Common myeloid progenitor, CD34-positive (primary cell): Measurements from ENCODE around the gene PHACTR1.
A peak's percentile ranks its signal among the peaks of the same experiment; 100 is the strongest.

ENCODE experiments used
- CTCF ChIA-PET: fragments of 350-600 bp; sonication (Branson Sonifier 250); formaldehyde crosslinking; loops from one replicate; lab custom pipeline; 2021; ENCODE audit warnings: antibody characterized with exemption; lab: Charles Lee
- POLR2A ChIA-PET: fragments of 350-600 bp; sonication (Branson Sonifier 250); formaldehyde crosslinking; loops from one replicate; lab custom pipeline; 2021; ENCODE audit warnings: antibody characterized with exemption; lab: Charles Lee
- DNase-seq, 3 donors: peaks; one replicate each; pipeline versions ENCODE4 v3.0.0 to v3.0.0-alpha.2; 2013
- H3K27ac ChIP-seq, 2 experiments: 1 replicate in 1 of 2; 2 replicates in 1 of 2; pipeline ENCODE4 v1.7.0; 2013; ENCODE audit warnings: inconsistent platforms in 2 of 2, low read length in 2 of 2, mild to moderate bottlenecking in 2 of 2, low read depth in 1 of 2, moderate library complexity in 1 of 2; ENCODE audit not compliant: severe bottlenecking in 2 of 2, insufficient read depth in 1 of 2, poor library complexity in 1 of 2
- H3K27me3 ChIP-seq, 5 experiments: replicated peaks in 2 of 5; 1 replicate in 3 of 5; 2 replicates in 2 of 5; pipeline versions ENCODE4 v1.6.1 to v1.7.0; 2013; ENCODE audit warnings: low read length in 4 of 5, mild to moderate bottlenecking in 2 of 5, moderate library complexity in 2 of 5, inconsistent platforms in 1 of 5; ENCODE audit not compliant: insufficient read depth in 5 of 5, control insufficient read depth in 4 of 5
- H3K36me3 ChIP-seq, 4 experiments: 1 replicate in 2 of 4; 2 replicates in 2 of 4; pipeline versions ENCODE4 v1.6.1 to v1.7.0; 2013; ENCODE audit warnings: low read length in 3 of 4, control low read depth in 1 of 4, mild to moderate bottlenecking in 1 of 4; ENCODE audit not compliant: control insufficient read depth in 4 of 4, insufficient read depth in 4 of 4
- H3K4me1 ChIP-seq, 4 experiments: 1 replicate in 3 of 4; 2 replicates in 1 of 4; pipeline versions ENCODE4 v1.6.1 to v1.7.1; 2013; ENCODE audit warnings: low read length in 3 of 4, mild to moderate bottlenecking in 3 of 4, control low read depth in 1 of 4, inconsistent platforms in 1 of 4, moderate library complexity in 1 of 4; ENCODE audit not compliant: control insufficient read depth in 4 of 4, insufficient read depth in 4 of 4; ENCODE audit errors: control extremely low read depth in 1 of 4
- H3K4me3 ChIP-seq, 7 experiments: 1 replicate in 4 of 7; 2 replicates in 3 of 7; pipeline versions ENCODE4 v1.5.1 to v1.7.0; 2013; ENCODE audit warnings: mild to moderate bottlenecking in 7 of 7, low read length in 6 of 7, moderate library complexity in 6 of 7, inconsistent platforms in 2 of 7, low read depth in 2 of 7, control low read depth in 1 of 7; ENCODE audit not compliant: insufficient read depth in 4 of 7, control insufficient read depth in 1 of 7; ENCODE audit errors: extremely low read depth in 1 of 7
- H3K9me3 ChIP-seq, 5 experiments: 1 replicate in 4 of 5; 2 replicates in 1 of 5; pipeline versions ENCODE4 v1.6.1 to v1.7.1; 2013; ENCODE audit warnings: low read length in 4 of 5, mild to moderate bottlenecking in 2 of 5, inconsistent platforms in 1 of 5, low read depth in 1 of 5, moderate library complexity in 1 of 5; ENCODE audit not compliant: control insufficient read depth in 4 of 5, insufficient read depth in 2 of 5; ENCODE audit errors: control extremely low read depth in 1 of 5
- WGBS: methylation state at CpG from one replicate; pipeline ENCODE4 v1.1.5; 2013; ENCODE audit not compliant: insufficient coverage; 5-methylcytosine and 5-hydroxymethylcytosine counted together

The PHACTR1 gene

DNA sequence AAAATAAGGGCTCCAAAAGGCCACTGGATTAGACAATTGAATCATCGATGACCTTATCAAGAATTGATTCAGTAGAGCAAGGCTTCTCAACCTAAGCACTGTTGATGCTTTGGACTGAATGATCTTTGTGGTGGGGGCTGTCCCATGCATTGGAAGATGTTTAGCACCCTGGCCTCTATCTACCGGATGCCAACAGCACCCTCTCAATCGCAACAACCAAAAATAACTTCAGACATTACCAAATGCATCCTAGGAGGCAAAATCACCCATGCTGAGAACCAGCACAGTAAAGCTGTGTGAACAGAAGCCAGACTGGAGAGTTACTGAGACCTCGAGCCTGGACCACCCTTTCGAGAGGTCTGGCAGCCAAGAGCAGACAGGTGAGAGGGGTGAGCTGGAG, 544.3 kb downstream of the PHACTR1 start:
- POLR2A ChIA-PET = no interaction called here
- H3K27me3 ChIP-seq = no peaks in the 10 kb centered on the region
- H3K36me3 ChIP-seq = peaks cover 0 to 13% (median 2%) of the 10 kb centered on the region in 4 experiments
- no peak overlapping the region for H3K4me3 ChIP-seq
- H3K4me1 ChIP-seq = peaks cover 16 to 50% (median 21%) of the 10 kb centered on the region in 4 experiments
- CTCF ChIA-PET = interaction anchor here (0.5 to 1.2 kb wide), 4 partner anchors 12 to 841 kb away, joined by 3 to 4 read pairs (median 3); no protein-coding TSS in a partner anchor
- peaks cover 0 to 3% (median 0%) of the 10 kb centered on the region in 5 experiments for H3K9me3 ChIP-seq
- WGBS = 95% methylated on average over 3 of the region's 5 CpGs
- no peak for DNase-seq
- H3K27ac ChIP-seq = no peak overlapping the region

DNA sequence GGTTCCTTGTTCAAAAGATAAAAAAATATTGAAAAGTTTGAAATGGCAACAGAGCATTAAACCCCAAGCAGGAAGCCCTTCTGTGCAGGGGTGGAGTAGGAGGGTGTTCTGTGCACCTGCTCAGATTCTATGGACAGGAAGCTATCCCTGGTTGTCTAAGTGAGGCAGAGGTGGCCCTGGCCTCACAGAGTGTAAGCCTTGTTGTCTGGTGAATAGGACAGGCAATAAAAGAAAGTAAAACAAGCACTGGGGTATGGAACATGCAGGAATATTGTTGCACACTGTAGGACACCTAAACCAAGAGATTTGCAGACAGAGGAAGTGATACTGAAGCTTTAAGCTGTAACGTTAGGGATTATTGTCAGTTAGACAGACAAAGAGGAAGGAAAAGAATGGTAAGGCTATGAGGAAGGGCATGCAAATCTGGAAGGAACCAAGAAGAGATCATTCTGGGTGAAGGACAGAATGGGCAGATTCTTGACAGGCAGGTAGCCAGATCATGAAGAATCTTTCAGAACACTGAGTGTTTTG, 545.0 kb downstream of the PHACTR1 start:
- CTCF ChIA-PET = interaction anchor here (0.5 to 1.2 kb wide), 3 partner anchors 11 to 841 kb away, joined by 3 to 4 read pairs (median 3); no protein-coding TSS in a partner anchor
- H3K4me1 ChIP-seq = peaks cover 16 to 46% (median 20%) of the 10 kb centered on the region in 4 experiments
- no peaks in the 10 kb centered on the region for H3K27me3 ChIP-seq
- no peak overlapping the region for H3K27ac ChIP-seq
- POLR2A ChIA-PET = no interaction called here
- DNase-seq = peak in 2 of 3 donors; percentile 78 to 83
- H3K4me3 ChIP-seq = peak overlapping the region in 1 of 7 experiments; percentile 9
- WGBS = 0% methylated on average over 1 of the region's 1 CpG
- H3K36me3 ChIP-seq = peaks cover 3 to 20% (median 4%) of the 10 kb centered on the region in 4 experiments
- peaks cover 0 to 5% (median 0%) of the 10 kb centered on the region in 5 experiments for H3K9me3 ChIP-seq

- CTCF ChIA-PET = no interaction called here
- DNase-seq = no peak
Observed at GRCh38 chr6:13262302-13263230, 546.0 kb downstream of the PHACTR1 start.

DNA sequence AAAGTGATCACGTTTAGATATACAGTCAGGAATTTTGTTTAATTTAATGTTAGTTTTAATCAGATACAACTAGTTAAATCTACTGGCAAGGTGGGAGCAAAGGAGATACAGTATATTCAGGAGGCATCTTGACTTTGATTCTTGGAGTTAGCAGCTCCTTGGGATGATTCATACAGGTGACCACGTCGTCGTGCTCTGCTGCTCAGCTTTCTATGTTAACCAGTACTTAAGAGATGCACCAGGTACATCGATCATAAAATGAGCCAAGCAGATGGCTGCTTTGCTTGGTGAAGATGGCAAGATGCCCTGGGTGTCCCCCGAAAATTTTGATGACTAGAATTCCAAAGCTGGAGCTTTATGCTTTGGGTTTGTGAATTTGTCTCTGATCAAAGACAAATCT, 547.1 kb downstream of the PHACTR1 start:
- DNase-seq = no peak
- H3K27ac ChIP-seq = no peak overlapping the region
- H3K4me1 ChIP-seq = peaks cover 16 to 40% (median 20%) of the 10 kb centered on the region in 4 experiments
- no peaks in the 10 kb centered on the region for H3K27me3 ChIP-seq
- peaks cover 5 to 20% (median 9%) of the 10 kb centered on the region in 4 experiments for H3K36me3 ChIP-seq
- 95% methylated on average over 4 of the region's 6 CpGs for WGBS
- ChIA-PET POLR2A (no interaction called here), CTCF (interaction anchor here (0.6 to 1.1 kb wide), 3 partner anchors 13 to 71 kb away, joined by 3 to 5 read pairs (median 3); no protein-coding TSS in a partner anchor)
- no peak overlapping the region for H3K4me3 ChIP-seq
- peaks cover 0 to 8% (median 0%) of the 10 kb centered on the region in 5 experiments for H3K9me3 ChIP-seq

More at GRCh38 chr6:13262302-13263230, 546.0 kb downstream of the PHACTR1 start:
- Histone ChIP-seq H3K27me3 (no peaks in the 10 kb centered on the region), H3K4me3 (no peak overlapping the region), H3K36me3 (peaks cover 5 to 23% (median 9%) of the 10 kb centered on the region in 4 experiments), H3K4me1 (peaks cover 16 to 40% (median 20%) of the 10 kb centered on the region in 4 experiments), H3K27ac (no peak overlapping the region), H3K9me3 (peaks cover 0 to 8% (median 0%) of the 10 kb centered on the region in 5 experiments)
- WGBS = no CpG with 5 or more reads among the region's 1 CpG
- POLR2A ChIA-PET = no interaction called here

- Histone ChIP-seq H3K27ac (no peak overlapping the region), H3K9me3 (peaks cover 0 to 8% (median 0%) of the 10 kb centered on the region in 5 experiments), H3K27me3 (no peaks in the 10 kb centered on the region), H3K4me3 (no peak overlapping the region), H3K4me1 (peaks cover 7 to 31% (median 19%) of the 10 kb centered on the region in 4 experiments), H3K36me3 (peaks cover 5 to 19% (median 9%) of the 10 kb centered on the region in 4 experiments)
- no peak for DNase-seq
- ChIA-PET CTCF (no interaction called here), POLR2A (no interaction called here)
- 100% methylated on average over 2 of the region's 2 CpGs for WGBS
Observed at GRCh38 chr6:13267142-13267651, 550.6 kb downstream of the PHACTR1 start.

- ChIA-PET CTCF (interaction anchor here (0.9 to 1.7 kb wide), 5 partner anchors 10 to 74 kb away, joined by 3 to 7 read pairs (median 4); no protein-coding TSS in a partner anchor), POLR2A (interaction anchor here (0.7 to 1.0 kb wide), 2 partner anchors 9 to 60 kb away, joined by 4 read pairs; partner anchors contain the start of gene TBC1D7)
- 48% methylated on average over 5 of the region's 8 CpGs for WGBS
- H3K27ac ChIP-seq = no peak overlapping the region
- peaks cover 4 to 20% (median 9%) of the 10 kb centered on the region in 4 experiments for H3K36me3 ChIP-seq
- peak in 2 of 3 donors; percentile 32 to 42 for DNase-seq
- H3K9me3 ChIP-seq = peaks cover 0 to 8% (median 0%) of the 10 kb centered on the region in 5 experiments
- no peaks in the 10 kb centered on the region for H3K27me3 ChIP-seq
- H3K4me3 ChIP-seq = no peak overlapping the region
- H3K4me1 ChIP-seq = peaks cover 11 to 35% (median 29%) of the 10 kb centered on the region in 4 experiments
Observed at GRCh38 chr6:13268913-13269518, 552.4 kb downstream of the PHACTR1 start.
